Neutrophil (primary cell): ENCODE data around the gene RHD.
A peak's percentile ranks its signal among the peaks of the same experiment; 100 is the strongest.
"Not testable (repeated sequence)": the region's sequence is repeated elsewhere in the genome, so short reads cannot be mapped to it uniquely, and the experiment has no call there.

Source experiments
- H3K27ac ChIP-seq: fragments of 200-600 bp; sonication (generic); 2 replicates; pipeline ENCODE4 v1.5.1; 2016; ENCODE audit warnings: mild to moderate bottlenecking, moderate library complexity
- H3K27me3 ChIP-seq: fragments of 200-600 bp; sonication (generic); 2 replicates; pipeline ENCODE4 v1.6.0; 2016; ENCODE audit warnings: mild to moderate bottlenecking
- H3K36me3 ChIP-seq: fragments of 200-600 bp; sonication (generic); 2 replicates; pipeline ENCODE4 v1.5.1; 2017
- H3K4me1 ChIP-seq, 2 experiments: fragments of 200-600 bp in 1 of 2; sonication (generic) in 1 of 2; 1 replicate in 1 of 2; 2 replicates in 1 of 2; pipeline versions ENCODE4 v1.5.1 to v1.6.1; 2013 to 2016; ENCODE audit warnings: low read depth in 1 of 2, low read length in 1 of 2, mild to moderate bottlenecking in 1 of 2, moderate library complexity in 1 of 2; ENCODE audit not compliant: control insufficient read depth in 1 of 2, insufficient read depth in 1 of 2
- H3K4me3 ChIP-seq, 2 experiments: fragments of 200-600 bp in 1 of 2; sonication (generic) in 1 of 2; 1 replicate in 1 of 2; 2 replicates in 1 of 2; pipeline ENCODE4 v1.5.1; 2013 to 2016; ENCODE audit warnings: low read depth in 1 of 2, low read length in 1 of 2, mild to moderate bottlenecking in 1 of 2, moderate library complexity in 1 of 2
- H3K9me3 ChIP-seq: fragments of 200-600 bp; sonication (generic); 2 replicates; pipeline ENCODE4 v1.5.1; 2016
- TF ChIP-seq, protein P1 (sequence below): fragments of 200-600 bp; sonication (generic); IDR thresholded peaks from 2 replicates; pipeline ENCODE4 v1.5.1; 2016; ENCODE audit warnings: antibody characterized with exemption

Gene RHD

DNA sequence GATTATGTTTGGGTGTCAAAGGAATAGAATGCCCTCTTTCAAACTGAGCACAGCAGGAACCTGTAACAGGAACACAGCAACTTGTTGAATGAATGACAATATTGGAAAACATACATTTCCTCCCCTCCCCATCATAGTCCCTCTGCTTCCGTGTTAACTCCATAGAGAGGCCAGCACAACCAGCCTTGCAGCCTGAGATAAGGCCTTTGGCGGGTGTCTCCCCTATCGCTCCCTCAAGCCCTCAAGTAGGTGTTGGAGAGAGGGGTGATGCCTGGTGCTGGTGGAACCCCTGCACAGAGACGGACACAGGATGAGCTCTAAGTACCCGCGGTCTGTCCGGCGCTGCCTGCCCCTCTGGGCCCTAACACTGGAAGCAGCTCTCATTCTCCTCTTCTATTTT, at the start of gene RHD:
Gene RHD (plus strand): TSS at position 272 of the 400 bp plus-strand sequence. CDS start 39 bp downstream, at position 311.
- H3K27me3 ChIP-seq, H3K4me1 ChIP-seq, H3K36me3 ChIP-seq, H3K9me3 ChIP-seq, H3K27ac ChIP-seq, H3K4me3 ChIP-seq: not testable (repeated sequence)

DNA sequence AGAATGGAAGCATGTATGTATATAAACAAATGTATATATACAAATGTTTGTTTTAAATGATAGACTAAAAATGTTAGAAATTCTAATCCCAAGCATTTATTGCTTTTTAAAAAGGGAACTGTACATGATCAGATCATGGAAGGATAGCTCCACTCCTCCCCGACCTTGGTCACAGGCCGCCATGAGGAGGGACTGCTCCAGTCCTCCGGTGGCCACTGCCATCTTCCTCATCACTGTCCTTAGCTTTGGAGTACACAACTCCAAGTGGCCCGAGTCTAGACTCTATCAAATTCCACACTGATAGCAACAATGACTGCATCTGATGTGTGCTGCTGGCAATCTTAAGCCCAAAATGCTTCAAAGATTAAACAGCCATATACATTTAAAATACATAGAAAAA, 49.7 kb upstream of the RHD start:
- TF ChIP-seq, protein P1, sequence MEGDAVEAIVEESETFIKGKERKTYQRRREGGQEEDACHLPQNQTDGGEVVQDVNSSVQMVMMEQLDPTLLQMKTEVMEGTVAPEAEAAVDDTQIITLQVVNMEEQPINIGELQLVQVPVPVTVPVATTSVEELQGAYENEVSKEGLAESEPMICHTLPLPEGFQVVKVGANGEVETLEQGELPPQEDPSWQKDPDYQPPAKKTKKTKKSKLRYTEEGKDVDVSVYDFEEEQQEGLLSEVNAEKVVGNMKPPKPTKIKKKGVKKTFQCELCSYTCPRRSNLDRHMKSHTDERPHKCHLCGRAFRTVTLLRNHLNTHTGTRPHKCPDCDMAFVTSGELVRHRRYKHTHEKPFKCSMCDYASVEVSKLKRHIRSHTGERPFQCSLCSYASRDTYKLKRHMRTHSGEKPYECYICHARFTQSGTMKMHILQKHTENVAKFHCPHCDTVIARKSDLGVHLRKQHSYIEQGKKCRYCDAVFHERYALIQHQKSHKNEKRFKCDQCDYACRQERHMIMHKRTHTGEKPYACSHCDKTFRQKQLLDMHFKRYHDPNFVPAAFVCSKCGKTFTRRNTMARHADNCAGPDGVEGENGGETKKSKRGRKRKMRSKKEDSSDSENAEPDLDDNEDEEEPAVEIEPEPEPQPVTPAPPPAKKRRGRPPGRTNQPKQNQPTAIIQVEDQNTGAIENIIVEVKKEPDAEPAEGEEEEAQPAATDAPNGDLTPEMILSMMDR = no peak
- Histone ChIP-seq H3K4me3 (no peak overlapping the region), H3K27me3 (no peaks in the 10 kb centered on the region), H3K4me1 (no peaks in the 10 kb centered on the region), H3K9me3 (no peaks in the 10 kb centered on the region), H3K36me3 (peaks cover 87% of the 10 kb centered on the region), H3K27ac (no peak overlapping the region)

DNA sequence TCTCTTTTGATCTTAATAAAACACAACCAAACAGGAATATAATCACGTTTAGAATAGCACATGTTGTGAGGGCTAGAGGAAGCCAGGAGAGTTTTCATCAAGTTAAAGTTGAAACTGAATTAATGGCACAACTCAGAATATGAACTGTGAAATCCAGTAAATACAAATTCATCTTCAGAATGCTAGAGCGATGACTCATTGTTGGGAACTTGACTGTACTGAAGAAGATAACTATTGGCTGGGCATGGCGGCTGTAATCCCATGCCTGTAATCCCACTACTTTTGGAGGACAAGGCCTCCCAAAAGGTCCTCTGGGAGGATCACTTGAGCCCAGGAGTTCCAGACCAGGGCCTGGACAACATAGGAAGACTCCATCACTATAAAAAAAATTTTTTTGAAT, 48.8 kb upstream of the RHD start:
- H3K9me3 ChIP-seq = no peaks in the 10 kb centered on the region
- H3K27ac ChIP-seq = no peak overlapping the region
- peaks cover 96% of the 10 kb centered on the region for H3K36me3 ChIP-seq
- H3K4me1 ChIP-seq = no peaks in the 10 kb centered on the region
- H3K4me3 ChIP-seq = no peak overlapping the region
- TF ChIP-seq, protein P1 = no peak
- no peaks in the 10 kb centered on the region for H3K27me3 ChIP-seq

DNA sequence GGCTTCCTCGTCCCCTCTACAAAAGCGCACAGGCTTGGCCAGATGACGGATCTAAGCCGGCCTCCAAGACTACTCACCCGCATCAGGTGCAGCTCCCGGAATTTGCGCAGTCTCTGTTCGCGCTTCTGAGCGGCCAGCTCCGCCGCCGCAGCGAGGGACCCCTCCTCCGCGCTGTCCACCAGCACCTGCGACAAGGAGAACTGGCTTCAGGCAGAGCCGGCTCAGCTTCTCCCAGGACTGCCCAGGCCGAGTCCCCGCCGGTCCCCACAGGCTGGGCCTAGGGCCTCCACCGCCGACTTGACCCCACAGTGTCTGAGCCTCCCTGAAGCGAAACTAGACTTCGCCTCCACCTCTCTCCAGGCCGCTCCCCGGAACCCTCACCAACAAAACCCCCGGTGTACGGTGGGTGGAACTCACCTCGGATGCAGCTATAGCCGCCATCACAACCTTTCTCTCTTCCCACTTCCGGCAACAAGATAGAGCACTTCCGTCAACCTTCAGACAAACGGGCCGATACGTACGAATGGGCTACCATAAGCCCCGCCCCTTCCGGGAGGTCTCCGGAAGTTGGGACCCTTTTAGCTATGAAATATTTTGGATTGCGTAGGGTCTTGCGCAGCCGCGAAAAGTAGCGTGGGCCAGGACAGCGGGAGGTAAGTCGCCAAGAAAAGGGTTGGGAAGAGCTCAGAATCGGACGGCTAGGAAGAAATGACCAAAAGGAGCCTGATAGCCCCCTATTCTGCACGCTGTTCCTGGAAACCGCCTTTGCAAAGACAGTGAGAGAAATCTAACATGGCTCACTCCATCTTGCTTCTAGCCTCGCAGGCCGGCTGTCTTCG, 40.1 kb upstream of the RHD start, which contains the start of gene SYF2:
Gene SYF2 (minus strand): TSS at position 476 of the 839 bp plus-strand sequence. CDS start 35 bp downstream, at position 441.
- H3K27ac ChIP-seq = peak within 1 kb of the TSS; percentile 94
- no peaks in the 10 kb centered on the region for H3K9me3 ChIP-seq
- TF ChIP-seq, protein P1 = no peak
- peaks cover 41% of the 10 kb centered on the region for H3K36me3 ChIP-seq
- peak within 1 kb of the TSS; percentile 74 to 89 for H3K4me3 ChIP-seq
- peaks cover 33 to 35% of the 10 kb centered on the region in 2 experiments for H3K4me1 ChIP-seq
- no peaks in the 10 kb centered on the region for H3K27me3 ChIP-seq

DNA sequence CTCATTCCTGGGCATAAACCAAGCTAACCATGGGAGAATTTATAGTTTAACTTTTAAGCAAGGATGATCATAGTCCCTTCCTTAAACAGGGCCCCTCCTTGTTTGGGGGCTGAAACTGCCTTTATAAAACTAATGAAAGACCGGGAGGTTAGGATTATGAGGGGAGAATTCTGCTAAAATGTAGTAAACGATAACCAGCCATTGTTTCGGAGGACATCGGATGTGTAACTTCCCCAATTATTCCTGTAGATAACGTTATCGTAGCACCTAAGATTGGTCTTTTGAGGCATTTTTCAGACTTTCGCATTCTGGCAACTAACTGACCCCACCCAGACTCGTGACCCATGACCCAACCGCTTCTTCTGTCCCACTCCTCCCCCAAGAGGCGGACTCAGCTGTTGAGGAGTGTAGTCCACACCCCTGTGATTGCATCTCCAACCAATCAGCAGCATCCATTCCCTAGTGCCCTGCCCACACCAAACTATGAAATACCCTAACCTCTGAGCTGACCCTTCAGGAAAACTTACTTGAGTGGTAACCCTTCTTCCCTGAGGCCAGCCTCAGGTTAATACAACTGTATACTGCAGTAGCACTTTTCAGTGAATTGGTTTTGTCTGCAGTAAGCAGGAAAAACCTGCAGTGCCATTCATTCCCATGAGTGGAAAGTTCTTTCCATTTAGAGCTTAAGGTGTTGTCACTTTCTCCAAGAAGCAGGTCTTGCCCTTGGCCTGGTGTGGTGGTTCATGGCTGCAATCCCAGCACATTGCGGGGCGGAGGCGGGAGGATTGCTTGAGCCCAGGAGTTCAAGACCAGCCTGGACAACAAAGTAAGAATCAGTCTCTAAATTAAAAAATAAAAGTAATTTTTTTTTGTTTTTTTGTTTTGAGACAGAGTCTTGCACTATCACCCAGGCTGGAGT, 39.2 kb upstream of the RHD start:
- TF ChIP-seq, protein P1 = peak; percentile 22
- Histone ChIP-seq H3K4me3 (peak overlapping the region; percentile 74 to 89), H3K9me3 (no peaks in the 10 kb centered on the region), H3K27ac (peak overlapping the region; percentile 94), H3K27me3 (no peaks in the 10 kb centered on the region), H3K4me1 (peaks cover 37 to 44% of the 10 kb centered on the region in 2 experiments), H3K36me3 (peaks cover 32% of the 10 kb centered on the region)

DNA sequence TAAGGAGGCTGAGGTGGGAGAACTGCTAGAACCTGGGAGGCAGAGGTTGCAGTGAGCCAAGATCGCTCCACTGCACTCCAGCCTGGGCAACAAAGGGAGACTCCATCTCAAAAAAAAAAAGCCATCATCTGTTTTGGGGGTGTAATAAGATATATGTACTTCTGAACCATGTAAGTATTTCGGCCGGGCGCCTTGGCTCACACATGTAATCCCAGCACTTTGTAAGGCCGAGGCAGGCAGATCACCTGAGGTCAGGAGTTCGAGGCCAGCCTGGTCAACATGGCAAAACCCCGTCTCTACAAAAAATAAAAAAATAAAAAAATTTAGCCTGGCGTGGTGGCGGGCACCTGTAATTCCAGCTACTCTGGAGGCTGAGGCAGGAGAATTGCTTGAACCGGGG, 36.9 kb upstream of the RHD start:
- H3K27me3 ChIP-seq, H3K9me3 ChIP-seq, H3K27ac ChIP-seq, H3K4me3 ChIP-seq: not testable (repeated sequence)
- peaks cover 54 to 62% of the 10 kb centered on the region in 2 experiments for H3K4me1 ChIP-seq
- H3K36me3 ChIP-seq = peaks cover 19% of the 10 kb centered on the region

DNA sequence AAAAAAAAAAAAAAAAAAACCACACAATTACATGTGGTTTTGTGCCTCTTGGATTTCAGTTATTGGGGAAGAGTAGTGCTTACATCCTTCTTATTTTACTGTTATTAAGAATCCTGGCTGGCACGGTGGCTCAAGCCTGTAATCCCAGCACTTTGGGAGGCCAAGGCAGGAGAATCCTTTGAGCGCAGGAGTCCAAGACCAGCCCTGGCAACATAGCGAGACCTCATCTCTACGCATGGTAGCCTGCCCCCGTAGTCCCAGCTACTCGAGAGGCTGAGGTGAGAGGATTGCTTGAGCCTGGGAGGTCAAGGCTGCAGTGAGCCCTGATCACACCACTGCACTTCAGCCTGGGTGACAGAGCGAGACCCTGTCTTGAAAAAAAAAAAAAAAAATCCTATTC, 36.0 kb upstream of the RHD start:
- Histone ChIP-seq H3K4me1 (peaks cover 58 to 67% of the 10 kb centered on the region in 2 experiments), H3K27ac (peak overlapping the region; percentile 49), H3K36me3 (peaks cover 19% of the 10 kb centered on the region)
- not testable (repeated sequence) for H3K4me3 ChIP-seq, H3K27me3 ChIP-seq, H3K9me3 ChIP-seq
